MM.1S (cell line): ENCODE results near the gene NANOGP8.

ENCODE experiments used
- DNase-seq: peaks from one replicate; pipeline ENCODE4 v3.0.0-alpha.2; 2015
- H2AFZ ChIP-seq: fragments of 300-600 bp; sonication (generic); 2 replicates; pipeline ENCODE4 v1.6.0; 2016; ENCODE audit warnings: antibody characterized with exemption, low read length
- H3F3A ChIP-seq: fragments of 300-600 bp; sonication (generic); 2 replicates; pipeline ENCODE4 v1.6.1; 2016; ENCODE audit warnings: mild to moderate bottlenecking, antibody characterized with exemption, low read length, moderate library complexity, mixed read lengths; ENCODE audit not compliant: insufficient read depth
- H3K27ac ChIP-seq: fragments of 300-600 bp; sonication (generic); 2 replicates; pipeline ENCODE4 v1.5.1; 2016; ENCODE audit warnings: mild to moderate bottlenecking, low read length
- H3K27me3 ChIP-seq: fragments of 300-600 bp; sonication (generic); replicated peaks from 2 replicates; pipeline ENCODE4 v1.6.0; 2016; ENCODE audit warnings: low read length; ENCODE audit not compliant: insufficient read depth
- H3K36me3 ChIP-seq: fragments of 300-600 bp; sonication (generic); replicated peaks from 2 replicates; pipeline ENCODE4 v1.6.1; 2016; ENCODE audit warnings: mild to moderate bottlenecking, low read length, mixed read lengths; ENCODE audit not compliant: insufficient read depth
- H3K4me1 ChIP-seq: fragments of 300-600 bp; sonication (generic); 2 replicates; pipeline ENCODE4 v1.6.1; 2016; ENCODE audit warnings: low read length, mixed read lengths
- H3K4me2 ChIP-seq: fragments of 300-600 bp; sonication (generic); 2 replicates; pipeline ENCODE4 v1.6.0; 2016; ENCODE audit warnings: low read depth, low read length
- H3K4me3 ChIP-seq: fragments of 300-600 bp; sonication (generic); 2 replicates; pipeline ENCODE4 v1.5.1; 2016; ENCODE audit warnings: low read length, mixed read lengths
- H3K79me2 ChIP-seq: fragments of 300-600 bp; sonication (generic); 2 replicates; pipeline ENCODE4 v1.6.1; 2016; ENCODE audit warnings: mixed run types, low read length, mixed read lengths
- H3K9ac ChIP-seq: fragments of 300-600 bp; sonication (generic); 2 replicates; pipeline ENCODE4 v1.6.1; 2016; ENCODE audit warnings: low read length, mixed read lengths
- H3K9me2 ChIP-seq: fragments of 300-600 bp; sonication (generic); replicated peaks from 2 replicates; pipeline ENCODE4 v1.6.1; 2016; ENCODE audit warnings: mild to moderate bottlenecking, low read length, mixed read lengths; ENCODE audit not compliant: insufficient read depth
- H3K9me3 ChIP-seq: fragments of 300-600 bp; sonication (generic); replicated peaks from 2 replicates; pipeline ENCODE4 v1.6.1; 2016; ENCODE audit warnings: mild to moderate bottlenecking, low read length, mixed read lengths; ENCODE audit not compliant: insufficient read depth
- H4K20me1 ChIP-seq: fragments of 300-600 bp; sonication (generic); 2 replicates; pipeline ENCODE4 v1.6.1; 2016; ENCODE audit warnings: mild to moderate bottlenecking, low read length, moderate library complexity, mixed read lengths; ENCODE audit not compliant: insufficient read depth
- CTCF ChIP-seq: fragments of 300-600 bp; sonication (generic); IDR thresholded peaks from 2 replicates; pipeline ENCODE4 v1.5.1; 2016; ENCODE audit warnings: antibody characterized with exemption, low read length, mixed read lengths
- EZH2 ChIP-seq: fragments of 300-600 bp; sonication (generic); optimal IDR thresholded peaks from 2 replicates; pipeline ENCODE3; 2017; ENCODE audit warnings: low read depth, mild to moderate bottlenecking, antibody characterized with exemption, low read length, mixed read lengths
- EZH2phosphoT487 ChIP-seq: fragments of 300-600 bp; sonication (generic); IDR thresholded peaks from 2 replicates; pipeline ENCODE4 v1.6.1; 2018; ENCODE audit warnings: antibody characterized with exemption, low read length

Gene NANOGP8

GRCh38 chr15:35121611-35122359, 36.7 kb upstream of the NANOGP8 start:
- no peak overlapping the region for H3K27ac ChIP-seq
- H4K20me1 ChIP-seq = no peaks in the 10 kb centered on the region
- no peaks in the 10 kb centered on the region for H3K79me2 ChIP-seq

GRCh38 chr15:35120173-35120572, 35.1 kb upstream of the NANOGP8 start:
- Histone ChIP-seq H3K9ac (no peak overlapping the region), H3K9me2 (no peaks in the 10 kb centered on the region), H2AFZ (no peak overlapping the region), H3F3A (no peaks in the 10 kb centered on the region), H3K36me3 (no peaks in the 10 kb centered on the region), H4K20me1 (no peaks in the 10 kb centered on the region), H3K4me3 (no peak overlapping the region), H3K27ac (no peak overlapping the region), H3K79me2 (no peaks in the 10 kb centered on the region), H3K27me3 (no peaks in the 10 kb centered on the region), H3K4me1 (no peaks in the 10 kb centered on the region), H3K4me2 (no peak overlapping the region), H3K9me3 (no peaks in the 10 kb centered on the region)
- DNase-seq = no peak
- TF ChIP-seq CTCF (no peak), EZH2phosphoT487 (no peak), EZH2 (no peak)

More at GRCh38 chr15:35121611-35122359, 36.7 kb upstream of the NANOGP8 start:
- Histone ChIP-seq H3K4me2 (no peak overlapping the region), H3K9me3 (no peaks in the 10 kb centered on the region), H3K4me1 (no peaks in the 10 kb centered on the region), H2AFZ (no peak overlapping the region), H3K36me3 (no peaks in the 10 kb centered on the region), H3F3A (no peaks in the 10 kb centered on the region), H3K9me2 (no peaks in the 10 kb centered on the region), H3K27me3 (no peaks in the 10 kb centered on the region), H3K9ac (no peak overlapping the region), H3K4me3 (no peak overlapping the region)
- DNase-seq = no peak
- TF ChIP-seq EZH2phosphoT487 = no peak
- no peak for TF ChIP-seq CTCF
- no peak for TF ChIP-seq EZH2

- Histone ChIP-seq H3K4me1 (no peaks in the 10 kb centered on the region), H3K9me2 (no peaks in the 10 kb centered on the region), H3K36me3 (no peaks in the 10 kb centered on the region), H3K79me2 (no peaks in the 10 kb centered on the region), H3K4me3 (no peak overlapping the region), H3F3A (no peaks in the 10 kb centered on the region), H3K4me2 (no peak overlapping the region), H2AFZ (no peak overlapping the region), H3K9ac (no peak overlapping the region), H3K27me3 (no peaks in the 10 kb centered on the region), H3K9me3 (no peaks in the 10 kb centered on the region), H3K27ac (no peak overlapping the region), H4K20me1 (no peaks in the 10 kb centered on the region)
- TF ChIP-seq EZH2phosphoT487 (no peak), EZH2 (no peak), CTCF (no peak)
- no peak for DNase-seq
These were observed 33.9 kb upstream of the NANOGP8 start for GRCh38 chr15:35118960-35119359.
